Measurements from ENCODE around the gene SLC9A3. TPM values are rescaled to one million over a fixed set of nuclear protein-coding genes. Genes with fewer than 3 reads are reported as not detected.

The SLC9A3 gene
- polyA plus RNA-seq, 3 donors, result 0.31 to 0.42 (median 0.36) TPM

DNA sequence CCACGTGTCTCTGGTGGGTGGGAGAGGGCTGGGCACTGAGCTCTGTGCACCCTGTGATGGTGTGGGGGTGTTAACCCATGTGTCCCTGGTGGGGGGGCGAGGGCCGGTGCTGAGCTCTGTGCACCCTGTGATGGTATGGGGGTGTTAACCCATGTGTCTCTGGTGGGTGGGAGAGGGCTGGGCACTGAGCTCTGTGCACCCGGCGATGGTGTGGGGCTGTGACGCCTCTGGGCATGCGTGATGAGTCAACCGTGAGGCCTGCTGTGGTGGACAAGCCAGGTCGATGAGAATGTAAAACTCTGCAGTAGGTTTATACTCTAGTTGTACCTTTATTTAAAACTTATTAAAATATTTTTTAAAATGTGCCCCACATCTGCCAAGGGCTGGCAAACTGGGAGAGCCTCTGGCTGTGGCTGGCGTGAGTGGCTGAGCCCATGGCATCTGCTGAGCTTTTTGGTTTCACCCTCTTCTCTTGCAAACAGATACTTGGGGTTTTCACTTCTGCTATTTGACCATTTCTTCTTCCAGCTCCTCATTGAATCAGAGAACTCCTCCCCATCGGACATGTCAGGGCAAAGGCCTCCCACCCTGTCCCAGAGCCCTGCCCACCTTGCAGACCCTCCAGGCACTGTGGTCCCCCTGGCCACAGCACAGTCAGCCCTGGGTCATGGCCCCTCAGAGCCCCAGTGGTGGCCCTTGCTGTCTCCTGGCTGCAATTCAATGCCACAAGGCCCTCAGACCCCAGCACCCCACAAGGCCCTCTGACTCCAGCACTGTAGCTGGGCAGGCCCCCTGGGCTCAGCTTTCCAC, 99.7 kb downstream of the SLC9A3 start:
- peak overlapping the region in 1 of 2 donors; percentile 22 for H3K4me3 Mint-ChIP-seq
- Histone ChIP-seq H3K27me3 (ENCODE audit: control insufficient read depth in 2 of 2, insufficient read depth in 2 of 2, low read length in 2 of 2) (no peaks in the 10 kb centered on the region), H3K79me2 (ENCODE audit: insufficient read depth, low read length) (no peaks in the 10 kb centered on the region), H4K20me1 (ENCODE audit: insufficient read depth, low read length) (no peaks in the 10 kb centered on the region), H3K9ac (ENCODE audit: insufficient read depth, low read length, poor library complexity, severe bottlenecking) (peak overlapping the region; percentile 32), H3K27ac (ENCODE audit: low read depth in 1 of 2, low read length in 2 of 2) (peak overlapping the region; percentile 8 to 39), H3K9me3 (replicated peaks in 1 of 2; ENCODE audit: control insufficient read depth in 1 of 2, insufficient read depth in 1 of 2, low read length in 2 of 2) (no peaks in the 10 kb centered on the region), H3K4me1 (ENCODE audit: control insufficient read depth in 1 of 2, insufficient read depth in 2 of 2, low read length in 2 of 2) (peaks cover 11 to 14% of the 10 kb centered on the region in 2 donors), H2AFZ (ENCODE audit: insufficient read depth, low read depth, low read length, poor library complexity, severe bottlenecking) (peak overlapping the region; percentile 46), H3K4me3 (replicated peaks in 1 of 3; ENCODE audit: low read depth in 2 of 3, low read length in 3 of 3) (no peak overlapping the region), H3K36me3 (replicated peaks in 1 of 2; ENCODE audit: control insufficient read depth in 1 of 2, insufficient read depth in 2 of 2, low read length in 2 of 2) (no peaks in the 10 kb centered on the region), H3K4me2 (replicated peaks; ENCODE audit: extremely low read depth, low read length, poor library complexity, severe bottlenecking) (no peak overlapping the region)
- H3K4me1 Mint-ChIP-seq, result peaks cover 8% of the 10 kb centered on the region
- intact Hi-C loops (cut with micrococcal nuclease), result no loop called here
- peaks cover 6 to 12% (median 8%) of the 10 kb centered on the region in 3 donors for H3K27me3 Mint-ChIP-seq (ENCODE audit: low read depth in 3 of 3)
- TF ChIP-seq, protein P1, sequence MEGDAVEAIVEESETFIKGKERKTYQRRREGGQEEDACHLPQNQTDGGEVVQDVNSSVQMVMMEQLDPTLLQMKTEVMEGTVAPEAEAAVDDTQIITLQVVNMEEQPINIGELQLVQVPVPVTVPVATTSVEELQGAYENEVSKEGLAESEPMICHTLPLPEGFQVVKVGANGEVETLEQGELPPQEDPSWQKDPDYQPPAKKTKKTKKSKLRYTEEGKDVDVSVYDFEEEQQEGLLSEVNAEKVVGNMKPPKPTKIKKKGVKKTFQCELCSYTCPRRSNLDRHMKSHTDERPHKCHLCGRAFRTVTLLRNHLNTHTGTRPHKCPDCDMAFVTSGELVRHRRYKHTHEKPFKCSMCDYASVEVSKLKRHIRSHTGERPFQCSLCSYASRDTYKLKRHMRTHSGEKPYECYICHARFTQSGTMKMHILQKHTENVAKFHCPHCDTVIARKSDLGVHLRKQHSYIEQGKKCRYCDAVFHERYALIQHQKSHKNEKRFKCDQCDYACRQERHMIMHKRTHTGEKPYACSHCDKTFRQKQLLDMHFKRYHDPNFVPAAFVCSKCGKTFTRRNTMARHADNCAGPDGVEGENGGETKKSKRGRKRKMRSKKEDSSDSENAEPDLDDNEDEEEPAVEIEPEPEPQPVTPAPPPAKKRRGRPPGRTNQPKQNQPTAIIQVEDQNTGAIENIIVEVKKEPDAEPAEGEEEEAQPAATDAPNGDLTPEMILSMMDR (IDR thresholded peaks at IDR 0.05), result no peak
- peaks cover 0 to 8% (median 0%) of the 10 kb centered on the region in 7 donors for H3K9me3 Mint-ChIP-seq
- peak overlapping the region in 3 of 7 donors; percentile 21 to 41 (median 31) for H3K27ac Mint-ChIP-seq
- DNase-seq, result peak in 2 of 3 donors; percentile 31 to 60
- 25% methylated on average over 5 of the region's 11 CpGs for WGBS (ENCODE audit: insufficient coverage)
- no peaks in the 10 kb centered on the region for H3K36me3 Mint-ChIP-seq

DNA sequence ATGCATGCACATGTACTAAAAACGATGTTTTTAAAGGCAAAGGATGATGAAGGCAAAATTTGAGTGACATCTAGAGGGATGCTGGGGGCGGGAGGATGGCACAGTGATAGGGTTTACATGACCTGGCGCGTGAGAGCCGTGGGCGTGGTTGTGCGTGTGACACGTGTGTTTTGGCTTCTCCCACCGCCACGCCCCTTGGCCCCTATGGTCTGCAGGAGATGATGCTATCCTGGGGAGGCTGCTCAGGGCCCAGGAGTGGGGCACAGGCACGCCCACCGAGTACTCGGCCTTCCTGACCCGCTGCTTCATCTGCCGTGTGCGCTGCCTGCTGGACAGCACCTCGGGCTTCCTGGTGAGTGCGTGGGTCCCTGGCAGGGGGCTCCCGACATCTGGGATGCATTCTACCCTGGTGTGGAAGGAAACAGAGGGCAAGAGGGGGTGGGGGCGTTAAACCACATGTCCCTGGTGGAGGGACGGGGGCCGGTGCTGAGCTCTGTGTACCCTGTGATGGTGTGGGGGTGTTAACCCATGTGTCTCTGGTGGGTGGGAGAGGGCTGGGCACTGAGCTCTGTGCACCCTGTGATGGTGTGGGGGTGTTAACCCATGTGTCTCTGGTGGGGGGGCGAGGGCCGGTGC, 100.5 kb downstream of the SLC9A3 start:
- H3K9me3 ChIP-seq (replicated peaks in 1 of 2; ENCODE audit: control insufficient read depth in 1 of 2, insufficient read depth in 1 of 2, low read length in 2 of 2), result no peaks in the 10 kb centered on the region

More for the DNA sequence above, 100.5 kb downstream of the SLC9A3 start:
- Mint-ChIP-seq H3K27ac (no peak overlapping the region), H3K36me3 (no peaks in the 10 kb centered on the region), H3K9me3 (peaks cover 0 to 8% (median 0%) of the 10 kb centered on the region in 7 donors), H3K27me3 (ENCODE audit: low read depth in 3 of 3) (peaks cover 3 to 9% (median 8%) of the 10 kb centered on the region in 3 donors), H3K4me1 (peaks cover 8% of the 10 kb centered on the region), H3K4me3 (no peak overlapping the region)
- Histone ChIP-seq H3K4me3 (replicated peaks in 1 of 3; ENCODE audit: low read depth in 2 of 3, low read length in 3 of 3) (no peak overlapping the region), H3K4me2 (replicated peaks; ENCODE audit: extremely low read depth, low read length, poor library complexity, severe bottlenecking) (no peak overlapping the region), H2AFZ (ENCODE audit: insufficient read depth, low read depth, low read length, poor library complexity, severe bottlenecking) (no peak overlapping the region), H4K20me1 (ENCODE audit: insufficient read depth, low read length) (no peaks in the 10 kb centered on the region), H3K9ac (ENCODE audit: insufficient read depth, low read length, poor library complexity, severe bottlenecking) (no peak overlapping the region), H3K36me3 (replicated peaks in 1 of 2; ENCODE audit: control insufficient read depth in 1 of 2, insufficient read depth in 2 of 2, low read length in 2 of 2) (no peaks in the 10 kb centered on the region), H3K79me2 (ENCODE audit: insufficient read depth, low read length) (no peaks in the 10 kb centered on the region), H3K4me1 (ENCODE audit: control insufficient read depth in 1 of 2, insufficient read depth in 2 of 2, low read length in 2 of 2) (peaks cover 11 to 14% of the 10 kb centered on the region in 2 donors), H3K27me3 (ENCODE audit: control insufficient read depth in 2 of 2, insufficient read depth in 2 of 2, low read length in 2 of 2) (no peaks in the 10 kb centered on the region), H3K27ac (ENCODE audit: low read depth in 1 of 2, low read length in 2 of 2) (no peak overlapping the region)
- intact Hi-C loops (cut with micrococcal nuclease), result no loop called here
- WGBS (ENCODE audit: insufficient coverage), result 84% methylated on average over 18 of the region's 24 CpGs
- no peak for DNase-seq
- TF ChIP-seq, protein P1 (IDR thresholded peaks at IDR 0.05), result no peak
